GM12878 (cell line): ENCODE results near the gene RHBDF2. TPM values are rescaled to one million over a fixed set of nuclear protein-coding genes. Genes with fewer than 3 reads are reported as not detected.
A peak's percentile ranks its signal among the peaks of the same experiment; 100 is the strongest.

ENCODE experiments used
- ATAC-seq: fragments of 200-7000 bp; cut with Tn5 transposase; 3 replicates; pipeline ENCODE4 v1.9.1; 2020; ENCODE audit warnings: mild to moderate bottlenecking, moderate library complexity
- BruUV-seq: library from RNA; stranded (reverse); fragments of 400-500 nt; replicated peaks from 2 replicates; lab custom pipeline; 2021; lab: Mats Ljungman, UMichigan
- CTCF ChIA-PET: fragments of 300-600 bp; sonication (Branson Sonifier 250); formaldehyde crosslinking; extraction: SDS; loops from one replicate; lab custom pipeline; 2021; ENCODE audit warnings: inconsistent platforms; lab: Yijun Ruan, JAX
- POLR2A ChIA-PET: fragments of 350-600 bp; formaldehyde crosslinking; extraction: SDS; loops from one replicate; lab custom pipeline; 2021; ENCODE audit warnings: inconsistent platforms; lab: Charles Lee
- RAD21 ChIA-PET: fragments of 300-600 bp; sonication (Branson Sonifier 250); formaldehyde crosslinking; loops from one replicate; lab custom pipeline; 2023; ENCODE audit warnings: antibody characterized with exemption; ENCODE audit not compliant: unreplicated experiment; lab: Charles Lee
- SMC1A ChIA-PET: fragments of 300-600 bp; sonication (Branson Sonifier 250); formaldehyde crosslinking; loops from one replicate; lab custom pipeline; 2023; ENCODE audit not compliant: unreplicated experiment, uncharacterized antibody; lab: Charles Lee
- DNase-seq: peaks from one replicate; pipeline ENCODE4 v3.0.0-alpha.2; 2011; ENCODE audit warnings: low read depth, low spot score
- FAIRE-seq: peaks from 3 replicates; lab custom pipeline; 2011; peaks lifted over from hg19 to GRCh38; lab: Jason Lieb, UNC
- H2AFZ ChIP-seq: 2 replicates; pipeline ENCODE4 v1.6.0; 2011; ENCODE audit warnings: low read depth, low read length, control low read depth; ENCODE audit not compliant: control insufficient read depth
- H3K27ac ChIP-seq: 2 replicates; pipeline ENCODE4 v1.5.1; 2011; ENCODE audit warnings: control low read depth; ENCODE audit not compliant: control insufficient read depth, insufficient read depth
- H3K27me3 ChIP-seq, 2 experiments: replicated peaks in 1 of 2; 2 replicates each; pipeline versions ENCODE4 v1.6.0 to v1.6.1; 2011; ENCODE audit warnings: low read length in 1 of 2; ENCODE audit not compliant: control insufficient read depth in 2 of 2, insufficient read depth in 2 of 2
- H3K36me3 ChIP-seq, 2 experiments: 2 replicates each; pipeline ENCODE4 v1.5.1; 2011; ENCODE audit warnings: low read length in 1 of 2; ENCODE audit not compliant: control insufficient read depth in 2 of 2, insufficient read depth in 2 of 2
- H3K4me1 ChIP-seq: 2 replicates; pipeline ENCODE4 v1.6.1; 2011; ENCODE audit warnings: mild to moderate bottlenecking, low read length, moderate library complexity, mixed read lengths; ENCODE audit not compliant: control insufficient read depth, insufficient read depth
- H3K4me2 ChIP-seq: 2 replicates; pipeline ENCODE4 v1.6.0; 2011; ENCODE audit warnings: control low read depth; ENCODE audit not compliant: control insufficient read depth, insufficient read depth
- H3K4me3 ChIP-seq: fragments of 200-600 bp; sonication (generic); 2 replicates; pipeline ENCODE4 v1.5.1; 2016
- H3K79me2 ChIP-seq: 2 replicates; pipeline ENCODE4 v1.6.0; 2011; ENCODE audit warnings: low read length; ENCODE audit not compliant: control insufficient read depth, insufficient read depth
- H3K9ac ChIP-seq: 2 replicates; pipeline ENCODE4 v1.8.0; 2011; ENCODE audit warnings: low read length, control low read depth, mixed read lengths; ENCODE audit not compliant: control insufficient read depth, insufficient read depth
- H3K9me3 ChIP-seq: replicated peaks from 3 replicates; pipeline ENCODE4 v1.5.1; 2011; ENCODE audit warnings: mild to moderate bottlenecking, low read length; ENCODE audit not compliant: control insufficient read depth, insufficient read depth
- H4K20me1 ChIP-seq: 2 replicates; pipeline ENCODE4 v1.6.0; 2011; ENCODE audit not compliant: control insufficient read depth, insufficient read depth
- BHLHE40 ChIP-seq, 2 experiments: fragments of 450-650 bp in 1 of 2; IDR thresholded peaks; 2 replicates each; pipeline ENCODE4 v1.6.1; 2011 to 2017; ENCODE audit warnings: low read depth in 2 of 2, borderline replicate concordance in 1 of 2, improper control_type of control experiment in 1 of 2, low read length in 1 of 2, mild to moderate bottlenecking in 1 of 2
- MEF2A ChIP-seq: IDR thresholded peaks from 2 replicates; pipeline ENCODE4 v1.6.1; 2011; ENCODE audit warnings: low read depth, mild to moderate bottlenecking, low read length, moderate library complexity; ENCODE audit not compliant: insufficient read depth
- WRNIP1 ChIP-seq: IDR thresholded peaks from 2 replicates; pipeline ENCODE4 v1.6.1; 2011; ENCODE audit warnings: low read depth, low read length, improper control_type of control experiment, borderline replicate concordance
- WGBS: methylation state at CpG from one replicate; pipeline ENCODE4 v1.1.6; 2016; ENCODE audit warnings: low lambda C conversion rate; ENCODE audit not compliant: insufficient replicate concordance, insufficient coverage; ENCODE audit errors: missing lambda C conversion rate; 5-methylcytosine and 5-hydroxymethylcytosine counted together
- in situ Hi-C: fragments of 300-500 bp; cut with MboI; formaldehyde crosslinking; loops from 9 replicates; pipeline ENCODE4 v1.14.3; 2018; ENCODE audit warnings: mixed read lengths
- intact Hi-C: fragments of 100-400 bp; cut with micrococcal nuclease; formaldehyde crosslinking; loops from one replicate; pipeline ENCODE4 v1.14.2; 2022; ENCODE audit not compliant: unreplicated experiment
- polyA plus RNA-seq, 11 experiments: library from polyadenylated mRNA; depleted of rRNA in 4 of 11; unstranded in 6 of 11; stranded (reverse) in 5 of 11; fragments of >200 nt; fragmentation: Nextera tagmentation in 4 of 11; fragmentation: Illumina TruSeq in 1 of 11; extraction: Ambion mirVana in 4 of 11; extraction: Trizol in 1 of 11; gene quantifications; 1 replicate in 1 of 11; 2 replicates in 10 of 11; pipeline versions ENCODE4 v1.2.1 to v1.2.3, GENCODE V29; 2011 to 2016; ENCODE audit warnings: inconsistent platforms in 2 of 11, missing spikeins in 2 of 11, low read depth in 1 of 11
- total RNA-seq, 4 experiments: library from RNA; depleted of rRNA in 3 of 4; stranded (reverse); fragments of >200 nt in 3 of 4; fragmentation: Illumina TruSeq in 1 of 4; extraction: Trizol in 1 of 4; gene quantifications; 2 replicates each; pipeline versions ENCODE4 v1.2.1 to v1.2.3, GENCODE V29; 2013 to 2021
- TF ChIP-seq, protein P1 (sequence below): fragments of 450-650 bp; IDR thresholded peaks from 2 replicates; pipeline ENCODE4 v1.6.1; 2017; ENCODE audit warnings: mild to moderate bottlenecking, moderate library complexity

Gene RHBDF2
- total and polyA plus RNA-seq, 10 of the 15 experiments (the other 5 are each of a cell fraction or from before 2014, with no cell fraction given) = 0.97 to 43.0 (median 18.7) TPM

DNA sequence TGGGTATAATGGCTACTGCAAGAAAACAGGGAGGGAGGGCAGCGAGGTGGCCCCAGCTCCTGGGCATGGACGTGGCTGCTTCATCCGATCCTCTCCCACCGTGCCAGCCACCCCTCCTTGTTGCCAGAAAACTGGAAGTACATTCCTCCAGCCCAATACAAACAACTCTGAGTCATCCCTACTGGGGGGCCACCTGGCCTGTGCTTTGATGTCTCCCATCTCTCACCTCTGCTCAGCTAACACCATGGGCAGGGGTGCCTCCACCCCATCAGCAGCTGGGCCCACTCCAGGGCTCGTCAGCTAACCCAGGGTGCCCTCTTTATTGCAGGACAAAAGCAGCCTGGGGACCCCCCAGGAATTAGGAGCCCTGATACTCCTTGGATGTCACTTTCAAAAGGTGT is 2.0 kb downstream of the RHBDF2 start:
- no peaks in the 10 kb centered on the region for H4K20me1 ChIP-seq
- ChIA-PET CTCF (interaction anchor here (1.1 to 3.1 kb wide), 7 partner anchors 9 to 90 kb away, joined by 4 to 15 read pairs (median 9); partner anchors contain the start of gene AANAT), SMC1A (interaction anchor here (0.9 to 8.7 kb wide), 7 partner anchors 9 to 72 kb away, joined by 3 to 115 read pairs (median 4); partner anchors contain the start of gene AANAT), RAD21 (interaction anchor here (0.6 to 5.4 kb wide), 8 partner anchors 10 to 240 kb away, joined by 3 to 34 read pairs (median 4); partner anchors contain the start of gene AANAT)
- no peaks in the 10 kb centered on the region; a peak in 3 of 4 replicates for H3K36me3 ChIP-seq
- WGBS = 0% methylated on average over 5 of the region's 5 CpGs
- no peak overlapping the region for H2AFZ ChIP-seq
- FAIRE-seq = no peak
- peak overlapping the region; percentile 81 for H3K9ac ChIP-seq
- H3K4me3 ChIP-seq = peak overlapping the region; percentile 96
- peaks cover 59% of the 10 kb centered on the region for H3K79me2 ChIP-seq
- no peak for DNase-seq
- no TSS peak for BruUV-seq
- no peaks in the 10 kb centered on the region for H3K27me3 ChIP-seq
- intact Hi-C loops = no loop called here
- TF ChIP-seq WRNIP1 = no peak
- TF ChIP-seq, protein P1, sequence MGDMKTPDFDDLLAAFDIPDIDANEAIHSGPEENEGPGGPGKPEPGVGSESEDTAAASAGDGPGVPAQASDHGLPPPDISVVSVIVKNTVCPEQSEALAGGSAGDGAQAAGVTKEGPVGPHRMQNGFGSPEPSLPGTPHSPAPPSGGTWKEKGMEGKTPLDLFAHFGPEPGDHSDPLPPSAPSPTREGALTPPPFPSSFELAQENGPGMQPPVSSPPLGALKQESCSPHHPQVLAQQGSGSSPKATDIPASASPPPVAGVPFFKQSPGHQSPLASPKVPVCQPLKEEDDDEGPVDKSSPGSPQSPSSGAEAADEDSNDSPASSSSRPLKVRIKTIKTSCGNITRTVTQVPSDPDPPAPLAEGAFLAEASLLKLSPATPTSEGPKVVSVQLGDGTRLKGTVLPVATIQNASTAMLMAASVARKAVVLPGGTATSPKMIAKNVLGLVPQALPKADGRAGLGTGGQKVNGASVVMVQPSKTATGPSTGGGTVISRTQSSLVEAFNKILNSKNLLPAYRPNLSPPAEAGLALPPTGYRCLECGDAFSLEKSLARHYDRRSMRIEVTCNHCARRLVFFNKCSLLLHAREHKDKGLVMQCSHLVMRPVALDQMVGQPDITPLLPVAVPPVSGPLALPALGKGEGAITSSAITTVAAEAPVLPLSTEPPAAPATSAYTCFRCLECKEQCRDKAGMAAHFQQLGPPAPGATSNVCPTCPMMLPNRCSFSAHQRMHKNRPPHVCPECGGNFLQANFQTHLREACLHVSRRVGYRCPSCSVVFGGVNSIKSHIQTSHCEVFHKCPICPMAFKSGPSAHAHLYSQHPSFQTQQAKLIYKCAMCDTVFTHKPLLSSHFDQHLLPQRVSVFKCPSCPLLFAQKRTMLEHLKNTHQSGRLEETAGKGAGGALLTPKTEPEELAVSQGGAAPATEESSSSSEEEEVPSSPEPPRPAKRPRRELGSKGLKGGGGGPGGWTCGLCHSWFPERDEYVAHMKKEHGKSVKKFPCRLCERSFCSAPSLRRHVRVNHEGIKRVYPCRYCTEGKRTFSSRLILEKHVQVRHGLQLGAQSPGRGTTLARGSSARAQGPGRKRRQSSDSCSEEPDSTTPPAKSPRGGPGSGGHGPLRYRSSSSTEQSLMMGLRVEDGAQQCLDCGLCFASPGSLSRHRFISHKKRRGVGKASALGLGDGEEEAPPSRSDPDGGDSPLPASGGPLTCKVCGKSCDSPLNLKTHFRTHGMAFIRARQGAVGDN = no peak
- no peak for TF ChIP-seq BHLHE40 (IDR thresholded peaks at IDR 0.05; ENCODE audit: borderline replicate concordance in 1 of 2, low read depth in 2 of 2, low read length in 1 of 2)
- TF ChIP-seq MEF2A = 0 out of 2 replicates have a peak, but pooled peaks have one; percentile 2
- TF ChIP-seq, all 136 proteins: peak for 1
- Histone ChIP-seq H3K27ac (peak overlapping the region; percentile 86), H3K9me3 (no peaks in the 10 kb centered on the region), H3K4me2 (peak overlapping the region; percentile 88), H3K4me1 (peaks cover 56% of the 10 kb centered on the region)
- ATAC-seq = no peak; the same call in 2 of the 3 replicates
- POLR2A ChIA-PET = interaction anchor here (0.6 to 9.0 kb wide), 8 partner anchors 9 to 48 kb away, joined by 3 to 101 read pairs (median 8); partner anchors contain the start of genes AANAT and UBE2O
- in situ Hi-C loops = no loop called here
